ENCODE measurements around the gene RIF1.

DNA sequence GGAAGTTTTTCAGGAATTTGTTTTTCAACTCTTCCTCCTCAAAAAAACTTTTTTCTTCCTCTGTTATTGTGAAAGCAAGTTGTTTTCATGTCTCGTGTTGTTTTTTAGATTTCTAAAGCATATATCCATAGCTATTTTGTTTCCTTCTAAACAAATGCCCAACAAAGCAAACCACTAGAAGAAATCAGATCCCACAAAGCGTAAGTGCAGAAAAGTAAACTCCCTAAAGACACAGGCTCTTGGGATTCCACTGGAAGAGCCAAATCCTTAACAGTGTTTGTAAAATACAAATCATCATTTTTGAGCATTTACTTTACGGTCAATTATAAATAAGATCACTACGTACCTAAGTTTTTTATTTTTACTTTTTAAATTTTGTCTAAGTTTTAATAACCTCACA, 21.7 kb upstream of the RIF1 start:
- TF ChIP-seq CTCF (IDR thresholded peaks at IDR 0.05; ENCODE audit: low read depth, low read length) (no peak), POLR2A (IDR thresholded peaks at IDR 0.05; ENCODE audit: extremely low read depth, insufficient read length) (no peak)
